NCI-H2029 (cell line): ENCODE results near the gene HMX3.
A peak's percentile ranks its signal among the peaks of the same experiment; 100 is the strongest.

Experiments used
- DNase-seq: peaks from one replicate; lab custom pipeline; 2025; lab: John Stamatoyannopoulos, UW

HMX3 gene

DNA sequence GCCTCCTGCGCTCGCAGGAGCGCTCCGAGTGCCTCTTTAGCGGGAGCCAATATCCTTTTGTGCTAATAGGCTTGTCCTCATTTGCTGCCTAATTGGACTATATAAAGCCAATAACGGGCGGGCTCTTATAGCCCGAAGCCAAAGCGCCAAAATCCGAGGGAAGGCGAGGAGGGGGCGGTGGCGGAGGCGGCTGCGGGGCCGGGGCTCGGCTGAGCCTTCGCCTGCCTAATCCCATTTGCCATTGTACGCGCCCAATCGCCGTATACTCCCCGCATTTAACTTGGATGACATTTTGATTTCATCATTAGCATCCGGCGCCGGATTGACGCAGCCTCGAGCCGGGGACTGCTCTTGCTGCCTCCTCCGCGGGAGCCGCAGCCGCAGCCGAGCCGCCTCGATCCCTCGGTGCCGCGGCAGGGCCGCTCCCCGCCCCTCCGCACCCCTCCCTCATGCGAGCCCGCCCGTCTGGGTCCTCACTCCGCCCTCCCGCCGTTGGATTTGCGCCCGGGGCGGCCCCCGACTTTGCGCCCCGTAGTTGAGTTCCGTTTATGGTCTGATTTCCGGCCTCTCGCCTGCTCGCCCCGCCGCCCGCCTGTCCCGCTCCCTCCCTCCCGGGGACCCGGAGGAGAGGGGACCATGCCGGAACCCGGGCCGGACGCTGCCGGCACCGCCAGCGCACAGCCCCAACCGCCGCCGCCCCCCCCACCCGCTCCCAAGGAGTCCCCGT, at the start of gene HMX3:
HMX3 (plus strand) TSS at position 556 of the 727 bp plus-strand sequence; CDS start at position 637, 81 bp downstream.
- no peak for DNase-seq

DNA sequence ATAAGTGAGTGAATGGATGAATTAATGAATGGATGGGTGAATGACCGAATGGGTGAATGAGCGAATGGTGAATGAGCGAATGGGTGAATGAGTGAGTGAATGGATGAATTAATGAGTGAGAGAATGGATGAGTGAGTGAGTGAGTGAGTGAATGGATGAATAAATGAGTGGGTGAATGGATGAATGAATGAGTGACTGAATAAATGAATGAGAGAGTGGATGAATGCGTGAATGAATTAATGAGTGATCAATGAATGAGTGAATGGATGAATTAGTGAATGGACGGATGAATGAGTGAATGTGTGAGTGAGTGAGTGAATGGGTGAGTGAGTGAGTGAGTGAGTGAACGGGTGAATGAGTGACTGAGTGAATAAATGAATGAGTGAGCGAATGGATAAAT, 49.5 kb upstream of the HMX3 start:
- DNase-seq, result no peak

DNA sequence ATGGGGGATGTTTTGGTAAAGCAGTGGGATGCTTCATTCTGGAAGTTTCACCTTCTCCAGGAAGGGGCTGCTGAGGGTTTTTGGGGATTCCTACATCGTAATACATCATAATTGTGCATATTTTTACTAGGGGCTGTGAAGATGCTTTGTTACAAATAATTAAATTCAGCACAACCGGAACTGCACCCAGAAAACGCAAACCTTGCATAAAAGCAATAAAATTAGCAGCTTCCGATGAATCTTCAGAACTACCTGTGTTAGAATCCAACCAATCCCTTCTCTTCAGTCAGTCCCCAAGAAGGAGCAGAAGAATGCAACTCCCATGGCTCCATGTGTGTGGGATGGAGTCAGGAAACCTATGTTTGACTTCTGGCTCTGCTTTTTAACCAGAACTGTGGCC, 48.4 kb upstream of the HMX3 start:
- no peak for DNase-seq

DNA sequence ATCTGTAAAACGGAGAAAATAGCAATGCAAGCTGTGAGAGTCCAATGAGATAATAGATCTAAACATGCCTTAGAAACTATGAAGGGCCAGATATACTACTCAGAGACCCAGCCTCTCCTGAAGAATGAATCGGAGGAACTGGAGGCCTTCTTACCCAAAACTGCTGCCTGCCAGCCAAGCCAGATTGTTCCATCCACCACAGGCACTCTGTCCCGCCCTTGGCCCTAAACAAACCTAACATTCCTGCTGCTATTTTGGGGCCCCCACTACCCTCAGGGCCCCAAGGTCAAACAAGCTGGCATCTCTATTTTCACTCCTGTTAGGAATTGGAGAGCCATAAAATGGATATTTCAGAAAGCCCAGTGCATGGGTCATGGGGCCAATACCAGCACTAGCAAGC, 48.0 kb upstream of the HMX3 start:
- no peak for DNase-seq

DNA sequence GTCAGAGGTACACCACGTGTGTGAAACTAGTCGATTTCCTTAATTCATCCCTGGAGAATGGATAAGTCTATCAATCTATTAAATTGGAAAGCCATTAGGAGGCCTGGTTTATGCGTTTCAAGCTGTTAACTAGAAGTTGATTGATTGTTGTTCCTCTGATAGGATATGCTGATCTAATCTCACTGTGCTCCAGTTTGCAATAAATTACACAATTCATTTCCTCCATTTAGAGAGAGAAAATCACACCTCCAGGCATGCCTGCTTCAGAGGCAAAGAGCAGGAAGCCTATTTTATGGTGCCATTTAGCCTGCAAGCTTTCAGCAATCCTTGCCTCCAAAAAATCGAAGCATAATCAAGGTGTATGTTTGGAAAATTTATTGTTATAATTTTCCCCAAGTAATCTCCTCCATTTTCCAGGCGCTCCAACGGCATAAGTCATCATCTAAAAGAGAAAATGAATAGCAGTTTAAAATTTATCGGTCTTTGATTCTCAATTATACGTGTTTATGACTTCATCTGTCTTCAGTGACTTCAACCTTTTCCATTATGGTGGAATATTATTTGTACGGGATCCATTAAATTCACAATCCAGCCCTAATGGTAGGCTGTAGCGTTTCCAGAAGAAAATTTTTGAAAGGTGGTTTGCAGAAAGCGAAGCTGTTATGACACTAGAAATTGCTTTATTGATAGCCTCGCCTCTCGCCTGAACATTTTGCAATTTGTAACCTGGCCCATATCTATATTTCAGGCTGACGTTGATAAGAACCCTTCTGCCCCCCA, 42.9 kb upstream of the HMX3 start:
- DNase-seq, result no peak

DNA sequence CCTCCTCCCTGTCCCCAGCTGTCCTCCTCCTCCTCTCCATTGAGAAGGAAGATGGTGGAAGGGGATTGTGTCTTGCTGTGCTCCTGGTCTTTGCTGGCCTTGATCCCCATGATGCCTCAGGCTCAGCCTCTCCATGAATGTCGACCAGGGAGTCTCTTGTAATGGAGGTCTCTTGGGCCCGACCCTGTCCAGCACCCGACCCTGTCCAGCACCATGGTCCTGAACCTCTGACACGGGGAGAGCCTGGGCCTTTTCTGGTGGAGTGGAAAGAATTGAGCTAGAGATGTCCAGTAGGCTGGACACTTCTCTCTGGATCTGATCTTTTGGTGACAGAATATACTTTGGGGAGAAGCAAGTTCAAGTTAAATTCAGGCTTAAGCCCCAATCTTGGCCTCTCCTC, 42.3 kb upstream of the HMX3 start:
- no peak for DNase-seq

DNA sequence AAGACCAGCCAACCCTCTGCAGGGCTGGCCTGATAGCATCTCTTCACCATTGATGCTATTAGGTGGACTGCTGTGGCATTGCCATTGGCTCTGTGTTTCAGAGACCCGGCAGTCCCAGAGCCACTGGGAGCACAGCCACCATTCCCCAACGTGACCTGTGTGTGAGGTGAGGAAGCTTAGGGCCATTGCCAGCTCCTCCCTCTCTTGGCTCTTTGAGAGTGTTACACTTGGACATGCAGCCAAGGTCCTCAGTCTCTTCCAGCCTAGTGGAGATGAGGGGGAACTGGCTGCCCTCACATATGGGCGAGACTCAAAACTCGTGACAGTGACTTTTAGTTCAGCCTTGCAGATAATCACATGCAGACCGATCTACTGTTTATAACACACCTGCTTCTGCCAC, 39.3 kb upstream of the HMX3 start:
- DNase-seq, result no peak

DNA sequence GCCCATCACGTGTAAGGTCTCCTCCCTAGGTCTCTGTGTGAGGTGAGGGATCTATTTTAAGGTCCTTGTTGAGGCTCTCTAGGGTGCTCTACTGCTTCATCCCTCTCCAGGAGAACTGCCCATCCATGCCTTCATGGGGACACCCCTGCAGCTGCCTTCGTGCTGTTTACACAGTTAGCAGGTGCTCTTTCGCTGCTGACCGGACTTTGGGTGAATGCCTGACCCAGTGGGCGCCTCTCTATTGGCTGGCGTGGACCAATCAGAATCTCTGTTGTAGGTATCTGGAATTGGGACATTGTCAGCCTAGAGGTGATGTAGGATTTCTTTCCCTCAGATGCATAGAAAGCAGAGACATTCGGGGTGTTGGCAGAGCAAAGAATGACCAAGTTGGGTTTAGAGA, 38.7 kb upstream of the HMX3 start:
- DNase-seq, result no peak

DNA sequence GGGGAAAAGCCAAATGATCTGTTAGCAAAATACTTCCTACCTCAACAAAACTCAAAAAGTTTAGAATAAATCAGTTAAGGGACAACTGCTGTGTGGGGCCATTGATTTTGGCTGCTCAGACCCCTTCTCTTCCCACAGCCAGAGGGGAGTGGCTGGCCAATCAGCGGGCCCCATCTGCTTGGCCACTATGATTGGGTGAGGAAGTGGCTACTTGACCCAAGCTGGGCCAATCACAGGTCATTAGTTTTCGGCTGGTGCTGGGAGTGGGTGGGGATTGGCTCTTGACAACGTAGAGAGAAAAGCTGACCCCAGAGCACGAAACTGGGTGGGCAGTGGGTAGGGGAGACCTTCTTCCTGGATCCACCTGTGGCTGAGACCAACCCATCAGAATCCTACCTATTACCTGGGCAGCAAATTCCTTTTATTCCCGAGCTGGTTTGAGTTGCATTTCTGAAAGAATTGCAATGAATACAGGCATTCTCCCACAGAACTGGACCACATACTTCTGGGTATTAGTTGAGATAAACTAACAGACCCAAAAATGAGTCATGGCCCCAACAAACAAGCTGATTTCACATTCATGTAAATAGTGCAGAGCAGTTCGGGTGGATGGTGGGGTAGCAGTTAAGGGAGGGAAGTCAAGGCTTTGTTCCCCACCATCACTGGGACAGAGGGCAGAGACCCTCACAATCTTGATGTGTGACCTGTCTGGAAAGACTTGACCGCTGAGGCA, 35.6 kb upstream of the HMX3 start:
- DNase-seq, result no peak

DNA sequence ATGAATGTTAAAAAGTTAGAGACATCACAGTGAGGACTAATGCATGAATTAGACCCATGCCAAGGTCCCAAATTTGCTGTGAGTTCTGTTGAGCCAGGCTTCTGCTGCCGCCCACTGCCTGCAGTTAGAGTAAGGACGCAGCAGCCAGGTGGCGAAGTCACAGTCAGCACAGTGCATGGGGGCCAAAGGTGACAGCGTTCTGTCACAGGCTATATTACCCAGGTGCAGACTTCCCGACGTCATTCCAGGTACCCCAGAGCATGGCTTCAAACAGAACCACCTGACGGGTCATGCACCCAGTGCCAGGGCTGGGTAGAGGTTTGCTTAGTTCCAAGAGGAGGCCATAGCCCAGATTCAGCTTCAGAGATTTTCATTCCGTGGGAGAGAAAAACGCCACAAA, 33.9 kb upstream of the HMX3 start:
- no peak for DNase-seq

DNA sequence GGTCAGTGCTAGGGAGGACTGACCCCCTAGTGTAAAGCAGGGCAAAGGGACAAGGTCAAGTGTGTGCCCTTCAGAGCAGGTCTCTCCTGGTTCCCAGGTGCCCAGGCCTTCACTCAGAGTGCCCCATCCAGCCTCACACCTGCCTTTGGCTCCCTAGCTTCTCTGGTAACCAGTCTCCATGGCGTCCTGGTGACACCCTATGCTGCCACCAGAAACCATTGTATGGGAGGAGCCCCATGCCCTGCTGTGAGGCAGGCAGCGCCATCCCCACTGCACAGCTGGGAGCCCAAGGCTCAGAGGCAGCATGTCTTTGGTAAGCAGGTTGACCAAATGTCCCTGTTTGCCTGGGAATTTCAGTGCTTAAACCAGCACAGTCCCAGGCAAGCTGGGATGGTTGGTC, 33.1 kb upstream of the HMX3 start:
- DNase-seq, result no peak

DNA sequence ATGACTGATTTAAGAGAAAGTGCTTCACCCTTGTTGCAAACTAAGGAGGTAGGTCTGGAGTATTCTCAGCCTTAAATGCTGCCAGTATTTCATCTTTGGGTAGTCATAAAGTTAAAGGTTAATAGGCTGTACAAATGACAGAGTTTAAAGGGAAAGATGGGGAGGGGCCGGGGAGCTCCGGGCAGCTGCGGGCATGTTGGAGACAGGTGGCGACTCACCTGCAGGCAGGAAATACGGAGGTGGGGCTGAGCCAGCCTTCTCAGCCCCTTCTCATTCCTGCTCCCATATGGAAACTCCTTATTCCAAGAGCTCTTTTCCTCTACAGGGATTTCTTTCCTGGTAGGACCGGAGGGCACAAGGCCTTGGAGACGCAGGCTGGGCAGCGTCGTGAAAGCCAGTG, 31.8 kb upstream of the HMX3 start:
- no peak for DNase-seq

DNA sequence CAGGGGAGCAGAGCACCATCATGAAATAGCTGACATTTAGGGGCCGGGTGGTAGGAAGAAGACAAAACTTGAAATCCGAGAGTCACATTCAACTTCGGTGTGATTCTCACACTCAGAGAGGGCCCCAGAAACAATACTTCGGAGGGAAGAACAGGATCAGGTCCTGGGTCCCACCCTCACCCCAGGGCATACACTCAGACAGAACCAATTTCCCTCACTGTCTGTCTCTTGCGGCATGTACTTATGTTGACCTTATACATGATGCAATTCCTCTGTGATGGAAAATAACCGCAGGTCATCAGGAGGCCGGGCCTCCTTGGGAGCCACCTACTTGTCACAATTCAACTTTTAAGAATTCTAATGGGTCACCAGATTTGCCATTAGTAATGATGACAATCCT, 26.3 kb upstream of the HMX3 start:
- DNase-seq, result no peak

DNA sequence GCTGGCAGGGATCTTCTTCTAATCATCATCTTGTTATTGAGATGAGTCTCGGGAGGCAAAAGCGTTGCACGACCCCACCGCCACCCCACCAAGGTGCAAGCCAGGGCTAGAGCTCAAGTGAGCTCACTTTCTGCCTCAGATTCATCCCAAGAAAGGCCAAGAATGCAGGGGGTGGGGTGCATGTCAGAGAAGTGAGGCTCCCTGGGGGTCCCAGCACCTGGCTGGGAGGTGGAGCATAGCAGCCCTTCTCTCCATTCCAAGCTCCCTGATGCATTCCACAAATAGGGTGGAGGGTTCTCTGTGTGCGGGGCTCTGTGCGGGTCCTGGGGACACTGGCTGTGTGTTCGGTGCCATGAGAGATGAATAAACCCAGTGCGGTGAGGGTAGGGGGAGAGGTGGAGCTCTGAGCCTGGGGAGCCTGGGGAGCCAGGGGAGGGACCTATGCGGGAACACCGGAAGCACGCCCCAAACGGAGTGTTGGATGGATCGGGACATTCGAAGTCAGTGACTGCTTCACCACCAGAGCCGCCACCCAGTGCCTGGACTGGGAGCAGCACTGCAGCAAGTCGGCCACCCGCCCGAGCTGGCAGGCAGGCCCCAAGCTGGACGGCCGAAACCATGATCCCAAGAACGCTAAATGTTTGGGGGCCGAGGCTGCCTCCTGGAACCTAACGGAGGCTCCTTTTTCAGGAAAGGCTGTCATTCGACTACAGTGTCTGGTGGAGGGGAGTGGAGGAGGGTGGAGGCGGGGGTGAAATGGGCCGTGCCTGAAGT, 17.9 kb upstream of the HMX3 start:
- no peak for DNase-seq

DNA sequence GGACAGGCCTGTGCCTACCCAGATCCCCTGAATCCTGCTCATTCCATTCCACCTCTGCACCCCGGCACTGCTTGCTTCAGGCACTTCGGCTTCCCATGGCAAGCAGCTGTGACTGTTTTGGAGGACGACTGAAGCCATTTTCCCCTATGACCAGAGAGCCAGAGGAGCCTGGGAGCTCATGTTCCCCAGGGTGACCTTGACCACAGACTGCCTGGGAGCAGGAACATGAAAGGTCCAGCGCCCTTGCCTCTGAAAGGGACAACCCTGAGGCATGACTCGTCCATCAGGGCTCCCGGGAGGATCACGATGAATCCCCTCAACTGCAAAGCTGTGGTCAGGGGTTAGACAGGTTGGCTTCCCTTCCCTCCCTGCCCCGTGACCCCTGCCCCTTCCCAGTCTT, 16.7 kb upstream of the HMX3 start:
- no peak for DNase-seq

DNA sequence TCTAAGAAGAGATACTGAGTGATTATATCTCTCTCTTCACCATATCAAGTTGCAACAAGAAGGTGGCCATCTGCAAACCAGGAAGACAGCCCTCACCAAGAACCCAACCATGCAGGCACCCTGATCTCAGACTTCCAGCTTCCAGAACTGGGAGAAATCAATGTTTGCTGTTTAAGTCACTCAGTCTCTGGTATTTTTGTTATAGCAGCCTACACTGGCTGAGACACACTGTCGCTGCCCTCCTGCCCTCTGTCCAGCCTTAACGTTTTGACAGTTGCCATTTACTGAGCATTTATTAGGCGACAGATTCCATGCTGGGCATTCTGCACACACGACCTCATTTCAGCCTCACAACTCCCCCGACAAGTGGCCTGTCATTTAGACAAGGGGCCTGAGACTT, 9.5 kb upstream of the HMX3 start:
- DNase-seq, result no peak

DNA sequence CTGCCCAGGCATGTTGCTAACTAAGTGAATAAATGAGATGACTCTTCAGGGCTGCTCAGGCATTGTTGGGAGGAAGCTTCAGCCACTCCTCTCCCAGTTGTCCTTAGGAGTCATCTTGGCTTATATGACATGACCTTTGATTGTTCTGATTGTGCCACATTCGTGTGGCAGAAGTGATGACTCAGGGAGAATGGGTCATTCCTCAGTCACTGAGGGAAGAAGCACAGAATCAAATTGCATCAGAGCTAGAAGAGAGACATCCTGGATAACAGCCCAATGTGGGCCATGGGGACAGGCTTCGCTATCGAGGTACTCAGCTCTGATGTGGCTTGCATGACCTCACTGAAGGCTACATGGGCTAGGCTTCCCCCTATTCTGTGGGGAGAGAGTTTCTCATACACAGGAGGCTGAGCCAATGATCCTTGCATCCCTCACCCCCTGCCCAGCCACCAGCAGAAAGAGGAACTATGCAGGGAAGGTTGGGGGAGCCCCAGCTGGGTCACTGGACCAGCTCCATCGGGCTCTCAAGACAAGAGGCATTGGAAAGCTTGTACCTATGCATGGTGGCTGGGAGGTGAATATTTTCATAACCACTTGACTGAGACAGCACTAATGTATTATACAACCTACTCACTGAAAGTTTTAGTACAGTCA, 6.0 kb upstream of the HMX3 start:
- no peak for DNase-seq

DNA sequence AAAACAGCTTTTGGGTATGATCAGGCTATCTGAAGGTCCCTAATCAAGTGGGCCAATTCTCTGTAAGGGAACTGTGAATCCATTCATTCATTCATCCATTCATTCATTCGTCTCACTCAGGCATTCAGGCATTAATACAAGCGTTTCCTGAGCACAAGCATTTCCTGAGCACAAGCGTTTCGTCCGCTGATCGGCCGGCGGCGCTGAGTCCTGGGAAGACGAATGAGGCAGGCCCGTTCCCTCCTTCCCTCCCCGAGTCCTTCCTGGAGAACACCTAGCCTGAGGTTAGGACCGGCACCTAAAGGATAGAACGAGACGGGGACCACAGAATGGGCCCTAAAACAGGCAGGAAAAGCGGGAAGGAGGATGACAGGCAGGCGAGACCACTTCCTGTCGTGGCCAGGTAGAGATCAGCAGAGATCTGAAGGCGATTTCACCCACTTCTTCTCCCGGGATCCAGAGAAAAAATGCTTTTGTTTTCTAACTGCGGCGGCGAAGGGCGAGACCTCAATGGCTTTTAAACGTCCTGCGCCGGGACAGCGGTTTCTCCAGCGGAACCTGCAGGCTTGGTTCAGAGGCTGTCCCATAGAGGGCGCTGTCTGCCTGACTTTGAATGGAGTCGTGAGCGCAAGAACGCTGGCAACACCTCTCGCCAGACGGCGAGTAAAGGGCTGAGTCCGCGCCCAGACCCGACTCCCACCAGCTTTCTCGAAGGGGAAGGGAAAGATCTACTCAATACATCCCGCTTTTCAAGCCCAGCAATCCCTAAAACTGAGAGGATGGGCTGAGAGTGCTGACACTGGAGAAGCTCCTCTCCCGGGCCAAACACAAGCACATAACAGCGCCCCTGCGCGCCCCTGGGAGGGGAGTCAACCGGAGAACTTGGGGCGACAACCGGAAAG, 2.9 kb upstream of the HMX3 start:
- peak; percentile 50 for DNase-seq

DNA sequence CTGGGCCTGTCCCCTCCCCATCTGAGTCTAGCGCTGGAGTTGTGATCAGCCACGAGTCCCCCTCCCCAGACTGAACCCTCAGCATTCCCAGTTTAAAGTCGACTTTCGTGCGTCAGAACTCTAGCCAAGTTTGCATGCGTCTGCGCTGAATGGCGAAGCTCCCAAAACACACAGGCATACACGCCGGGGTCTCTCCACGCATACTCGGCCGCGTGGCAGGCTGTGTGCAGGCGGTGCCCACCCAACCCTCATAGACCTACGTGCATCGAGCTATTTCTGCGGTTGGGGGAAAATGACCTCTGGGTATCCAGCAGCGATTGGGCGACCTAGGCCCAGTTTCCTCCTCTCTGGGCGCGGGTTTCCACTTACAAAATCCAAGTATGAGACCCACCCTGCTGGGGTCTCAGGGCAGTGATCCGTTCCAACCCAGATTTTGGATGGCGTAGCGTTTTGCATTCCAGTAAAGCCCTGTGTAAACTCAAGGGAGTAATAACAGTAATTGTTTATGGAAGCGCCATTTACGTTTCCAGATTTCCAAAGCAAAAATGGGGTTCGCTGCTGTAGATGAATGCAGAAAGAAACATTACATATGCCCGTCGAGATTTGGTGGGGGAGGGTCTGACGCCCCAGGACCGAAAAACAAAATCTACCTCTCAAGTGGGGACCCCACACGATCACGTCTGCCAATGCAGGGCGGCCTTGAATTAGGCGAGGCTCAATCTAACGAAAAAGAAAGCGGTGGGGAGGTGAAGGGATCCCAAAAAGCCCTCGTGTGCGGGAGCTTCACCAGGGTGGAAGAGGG, 2.0 kb upstream of the HMX3 start:
- DNase-seq, result no peak
